ENCODE measurements around the gene DCP1A. TPM values are rescaled to one million over a fixed set of nuclear protein-coding genes. Genes with fewer than 3 reads are reported as not detected.

The DCP1A gene
- polyA plus RNA-seq, 5 donors = 25.7 to 39.7 (median 31.3) TPM

- no peak for DNase-seq
Measured at GRCh38 chr3:53250881-53251605, 96.3 kb downstream of the DCP1A start.

- DNase-seq = no peak
Measured at GRCh38 chr3:53250453-53250852, 96.9 kb downstream of the DCP1A start.

DNA sequence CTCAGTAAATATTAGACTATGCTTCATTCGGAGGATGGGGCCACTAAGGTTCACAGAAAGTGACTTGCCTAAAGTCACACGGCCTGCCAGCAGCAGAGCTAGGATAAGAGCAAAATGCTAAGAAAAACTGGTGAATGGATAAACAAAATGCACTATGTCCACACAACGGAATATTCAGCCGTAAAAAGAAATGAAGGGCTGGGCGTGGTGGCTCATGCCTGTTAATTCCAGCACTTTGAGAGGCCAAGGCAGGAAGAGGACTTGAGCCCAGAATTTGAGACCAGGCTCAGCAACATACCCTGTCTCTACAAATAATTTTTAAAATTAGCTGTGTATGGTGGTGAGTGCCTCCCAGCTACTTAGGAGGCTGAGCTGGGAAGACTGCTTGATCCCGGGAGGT lies 99.2 kb downstream of the DCP1A start:
- no peak for DNase-seq

DNA sequence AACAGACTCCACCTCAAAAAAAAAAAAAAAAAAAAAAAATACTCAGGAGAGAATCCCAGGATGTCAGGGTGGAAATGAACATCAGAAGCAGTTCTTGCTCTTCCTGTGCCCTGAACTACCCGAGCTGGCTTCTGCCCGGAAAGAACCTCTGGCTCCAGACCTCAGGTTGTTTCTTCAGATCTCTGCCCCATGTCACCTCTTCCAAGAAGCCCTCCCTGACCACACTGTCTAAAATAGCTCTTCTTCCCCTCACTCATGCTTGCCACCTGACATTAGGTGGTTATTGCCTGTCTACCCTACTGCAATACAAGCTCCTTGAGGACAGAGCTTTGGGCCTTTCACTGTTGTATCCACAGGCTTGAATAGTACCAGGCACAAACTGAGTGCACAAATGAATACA lies 99.7 kb downstream of the DCP1A start:
- DNase-seq = no peak

GRCh38 chr3:53244271-53244670 lies 103.1 kb downstream of the DCP1A start:
- DNase-seq = no peak

DNA sequence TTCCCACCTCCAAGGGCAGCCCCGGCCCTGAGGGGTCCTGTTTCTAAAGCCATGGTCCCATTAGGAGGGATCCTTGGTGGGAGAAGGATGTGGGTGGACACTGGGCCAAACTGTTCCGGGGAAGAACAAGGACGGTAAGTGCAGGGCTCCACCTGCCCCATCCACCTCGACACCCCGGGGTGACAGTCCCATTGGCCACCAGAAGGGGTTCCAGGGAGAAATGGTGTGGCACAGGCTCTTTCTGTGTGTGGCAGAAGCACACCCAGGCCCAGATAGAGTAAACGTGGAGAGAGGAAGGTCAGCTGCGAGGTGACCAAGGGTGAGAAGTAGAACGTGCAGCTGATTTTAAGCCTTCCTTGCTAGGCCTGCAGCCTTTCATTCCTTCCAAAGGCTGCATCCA lies 103.6 kb downstream of the DCP1A start:
- DNase-seq = no peak

GRCh38 chr3:53243165-53243564 lies 104.2 kb downstream of the DCP1A start:
- no peak for DNase-seq

DNA sequence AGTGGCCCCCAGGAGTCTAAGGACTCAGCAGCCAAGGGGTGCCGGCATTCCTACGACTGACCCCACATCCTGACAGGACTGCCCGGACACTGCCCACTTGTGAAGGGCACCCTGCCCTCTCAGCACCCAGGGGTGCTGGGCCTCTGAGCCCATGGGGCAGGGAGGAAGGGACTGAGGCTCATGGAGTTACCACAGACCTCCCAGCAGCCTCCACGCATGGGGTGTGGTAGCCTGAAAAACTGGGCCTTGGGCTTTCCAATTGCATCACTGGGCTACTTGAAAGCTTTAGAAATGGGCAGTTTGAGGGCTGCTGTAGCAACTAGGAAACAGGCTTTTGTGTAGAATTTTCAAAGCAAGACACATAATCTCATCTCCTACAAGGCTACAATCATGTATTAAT lies 104.7 kb downstream of the DCP1A start:
- DNase-seq = no peak

- DNase-seq = no peak
Measured at GRCh38 chr3:53242155-53242554, 105.2 kb downstream of the DCP1A start.

DNA sequence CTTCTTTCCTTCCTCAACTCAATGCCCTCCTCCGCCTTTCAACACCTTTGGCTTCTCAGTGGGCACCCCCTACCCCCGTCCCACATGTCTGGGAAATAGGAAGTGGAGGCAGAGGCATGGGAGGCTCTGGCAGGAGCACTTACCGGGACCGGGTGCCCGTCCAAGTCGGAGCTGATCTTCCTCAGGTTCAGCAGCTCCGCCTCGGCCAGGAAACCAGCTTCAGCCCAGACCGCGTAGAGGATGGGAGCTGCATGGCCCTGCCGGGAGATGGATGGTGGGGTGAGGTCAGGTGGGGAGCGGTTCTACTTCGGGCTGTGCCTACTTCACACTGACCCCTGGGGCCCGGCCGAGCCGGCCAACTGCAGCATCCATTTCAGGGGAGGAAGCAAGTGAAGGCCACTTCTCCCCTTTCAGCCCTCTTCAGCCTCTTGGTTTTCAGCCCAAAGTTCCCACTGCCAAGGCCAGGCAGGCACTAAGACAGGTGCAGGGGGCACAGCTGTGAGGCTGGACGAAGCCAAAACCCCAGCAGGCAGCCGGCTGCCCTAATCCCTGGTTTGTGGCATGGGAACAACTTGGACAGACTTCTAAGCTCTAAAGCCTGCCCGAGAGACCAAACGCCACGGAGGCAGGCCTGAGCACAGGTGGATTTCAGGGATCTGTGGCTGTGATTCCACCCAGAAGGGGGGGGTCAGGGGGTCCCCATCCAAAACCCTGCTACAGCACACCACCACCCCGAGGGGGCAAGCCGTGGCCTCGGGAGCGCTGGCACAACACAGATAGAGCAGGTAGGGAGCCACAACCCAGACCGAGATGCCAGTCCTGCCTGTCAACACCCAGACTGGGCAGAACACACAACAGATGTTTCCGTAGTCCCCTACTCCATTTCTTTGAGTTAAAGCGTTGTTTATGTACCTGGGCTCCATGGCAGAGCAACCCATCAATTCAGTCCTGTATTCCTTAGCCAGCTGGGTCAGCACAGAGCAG lies 106.1 kb downstream of the DCP1A start:
- DNase-seq = no peak

DNA sequence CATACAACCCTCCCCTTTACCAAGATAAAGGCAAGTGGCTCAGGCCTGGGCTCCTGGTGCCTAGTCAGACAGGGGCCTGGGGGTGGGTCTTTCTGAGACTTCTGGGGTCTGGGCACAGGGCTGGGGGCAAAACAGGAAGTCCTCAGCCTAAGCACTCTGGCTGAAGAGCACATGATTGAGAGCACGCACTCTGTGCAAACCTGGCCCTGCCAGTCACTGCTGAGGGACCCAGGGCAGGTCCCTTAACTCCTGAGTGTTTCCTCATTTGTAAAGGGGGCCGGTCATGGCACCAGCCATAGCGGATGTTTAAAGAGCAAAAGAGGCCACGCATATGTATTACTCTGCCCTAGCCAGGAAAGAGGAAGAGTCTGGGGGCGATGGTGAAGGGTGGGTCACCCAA lies 107.5 kb downstream of the DCP1A start:
- no peak for DNase-seq

DNA sequence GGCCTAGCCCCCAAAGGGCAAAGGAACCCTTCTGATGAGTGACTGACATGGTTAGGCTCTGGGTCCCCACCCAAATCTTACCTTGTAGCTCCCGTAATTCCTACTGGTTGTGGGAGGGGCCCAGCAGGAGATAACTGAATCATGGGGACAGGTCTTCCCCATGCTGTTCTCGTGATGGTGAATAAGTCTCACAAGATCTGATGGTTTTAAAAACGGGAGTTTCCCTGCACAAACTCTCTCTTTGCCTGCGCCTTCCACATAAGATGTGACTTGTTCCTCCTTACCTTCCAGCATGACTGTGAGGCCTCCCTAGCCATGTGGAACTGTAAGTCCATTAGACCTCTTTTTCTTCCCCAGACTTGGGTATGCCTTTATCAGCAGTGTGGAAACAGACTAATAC lies 108.5 kb downstream of the DCP1A start:
- DNase-seq = no peak

- DNase-seq = peak; percentile 57 to 60
Measured at GRCh38 chr3:53238051-53238850, 109.1 kb downstream of the DCP1A start.

DNA sequence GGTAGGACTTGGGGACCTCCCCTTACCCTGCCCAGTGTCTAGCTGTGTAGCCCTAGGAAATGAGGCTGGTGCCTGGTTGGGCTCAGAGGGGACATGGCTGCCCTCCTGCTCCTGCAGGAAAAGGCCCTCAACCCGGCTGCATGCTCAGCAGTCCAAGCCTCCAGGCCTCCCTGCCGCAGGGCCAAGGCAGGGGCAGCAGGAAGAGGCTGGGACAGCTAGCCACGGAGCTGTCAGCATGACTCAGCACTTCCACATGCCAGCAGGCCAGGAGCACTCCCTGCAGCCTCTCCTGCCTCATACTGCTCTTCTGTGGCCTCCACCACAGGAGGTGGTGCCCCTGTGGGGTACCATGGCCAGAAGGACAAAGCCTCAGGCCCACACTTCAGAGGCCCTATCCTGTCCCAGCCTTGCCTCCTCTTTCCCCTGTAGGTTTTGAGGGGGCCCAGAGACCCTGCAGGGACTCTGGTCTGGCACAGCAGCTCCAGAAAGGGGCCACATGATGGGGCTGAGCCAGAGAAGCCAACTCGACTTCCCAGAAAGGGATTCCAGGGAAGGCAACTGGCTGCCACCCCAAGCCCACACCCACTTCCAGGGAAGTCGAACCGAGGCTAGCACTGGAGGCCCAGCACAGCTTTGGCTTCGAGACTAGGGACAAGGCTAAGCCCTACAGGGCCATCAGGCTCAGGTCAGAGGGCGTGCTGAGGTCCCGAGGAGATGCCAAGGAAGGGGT lies 111.1 kb downstream of the DCP1A start:
- no peak for DNase-seq

- DNase-seq = no peak
Measured at GRCh38 chr3:53235545-53235944, 111.8 kb downstream of the DCP1A start.

DNA sequence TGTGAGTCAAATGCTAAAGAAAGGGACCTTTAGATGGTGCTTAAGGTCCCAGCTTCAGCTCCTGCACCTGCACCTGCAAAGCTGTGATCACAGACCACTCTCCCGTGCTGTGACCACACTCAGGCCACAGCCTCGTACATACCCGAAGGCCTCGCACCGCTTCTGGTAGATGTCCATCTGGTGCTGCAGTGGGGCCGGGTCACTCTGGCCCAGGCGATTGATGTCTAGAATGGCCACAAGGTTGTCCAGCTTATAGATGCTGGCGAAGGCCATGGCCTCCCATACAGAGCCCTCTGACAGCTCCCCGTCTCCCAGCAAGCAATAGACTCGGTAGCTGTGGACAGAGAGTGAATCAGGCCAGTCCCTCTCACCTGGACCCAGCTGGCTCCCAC lies 112.5 kb downstream of the DCP1A start:
- no peak for DNase-seq

DNA sequence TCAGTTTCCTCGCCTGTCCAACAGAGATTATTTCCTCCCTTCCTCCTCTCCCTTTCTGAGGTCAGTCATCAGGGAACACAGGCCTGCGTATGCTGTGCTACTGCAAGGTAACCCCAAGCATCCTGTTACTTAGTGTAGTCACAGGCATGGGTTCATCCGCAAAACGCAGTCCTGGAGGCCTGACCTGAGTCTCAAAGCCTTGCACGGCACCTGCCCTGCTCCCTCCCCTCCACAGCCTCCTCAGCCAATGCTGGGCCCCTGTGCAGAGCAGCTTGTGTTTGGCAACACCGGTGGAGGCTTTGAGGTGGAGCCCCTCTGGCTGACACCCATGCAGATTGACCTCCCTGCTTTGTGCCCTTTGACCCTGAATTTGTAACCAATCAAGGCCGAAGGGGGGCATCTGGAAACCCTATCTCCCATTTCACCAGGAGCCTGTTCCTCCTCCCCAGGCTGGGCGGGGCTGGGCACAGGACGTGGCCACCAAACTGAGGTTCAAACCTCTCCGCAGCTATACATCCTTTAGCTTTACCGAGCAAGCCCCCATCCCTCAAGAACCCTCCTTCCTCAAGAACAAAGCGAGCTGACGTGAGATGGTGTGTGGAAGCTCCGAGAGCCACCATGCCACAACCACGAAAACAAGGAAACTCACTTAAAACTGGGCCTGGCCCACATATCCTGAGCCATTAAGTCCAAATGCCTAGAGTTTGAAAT lies 113.1 kb downstream of the DCP1A start:
- no peak for DNase-seq

Measured in right lung (tissue), 5 donors.